Body of pancreas (tissue), 4 donors: ENCODE results near the gene ALPL. TPM values are rescaled to one million over a fixed set of nuclear protein-coding genes. Genes with fewer than 3 reads are reported as not detected.

Experiments
- ATAC-seq: fragments of 150-250 bp; one replicate; pipeline ENCODE4 v1.9.1; 2016
- DNase-seq, 4 donors: peaks; one replicate each; pipeline ENCODE4 v3.0.0-alpha.2; 2019
- H3K27ac ChIP-seq, 4 donors: fragments of 200-600 bp; sonication (generic); 1 replicate in 3 of 4; 2 replicates in 1 of 4; pipeline versions ENCODE4 v1.5.1 to v1.6.1; 2016 to 2019; ENCODE audit warnings: mild to moderate bottlenecking in 1 of 4, mixed read lengths in 1 of 4, moderate library complexity in 1 of 4
- H3K27me3 ChIP-seq, 2 donors: fragments of 200-600 bp; sonication (generic); one replicate each; pipeline ENCODE4 v1.6.0; 2016; ENCODE audit warnings: mild to moderate bottlenecking in 1 of 2
- H3K36me3 ChIP-seq, 2 donors: fragments of 200-600 bp; sonication (generic); replicated peaks in 1 of 2; 2 replicates each; pipeline ENCODE4 v1.5.1; 2016; ENCODE audit warnings: low read depth in 2 of 2; ENCODE audit not compliant: insufficient read depth in 1 of 2
- H3K4me1 ChIP-seq: fragments of 200-600 bp; sonication (generic); one replicate; pipeline ENCODE4 v1.6.0; 2016
- H3K4me3 ChIP-seq, 2 donors: fragments of 200-600 bp; sonication (generic); 1 replicate in 1 of 2; 2 replicates in 1 of 2; pipeline ENCODE4 v1.5.1; 2016 to 2019
- H3K9me3 ChIP-seq, 3 donors: fragments of 200-600 bp; sonication (generic); 1 replicate in 2 of 3; 2 replicates in 1 of 3; pipeline ENCODE4 v1.5.1; 2016
- POLR2A ChIP-seq, 3 donors: fragments of 450-650 bp; IDR thresholded peaks; one replicate each; pipeline ENCODE4 v1.6.1; 2016; ENCODE audit warnings: antibody characterized with exemption in 3 of 3, mild to moderate bottlenecking in 2 of 3
- WGBS, 2 donors: methylation state at CpG; one replicate each; pipeline ENCODE4 v1.1.5; 2017; 5-methylcytosine and 5-hydroxymethylcytosine counted together
- intact Hi-C: fragments of 100-400 bp; cut with DNase I; formaldehyde crosslinking; loops from one replicate; pipeline ENCODE4 v1.15.1; 2023
- total RNA-seq, 2 donors: library from RNA; depleted of rRNA; stranded (reverse); fragments of >200 nt; gene quantifications; one replicate each; pipeline ENCODE4 v1.1.0, GENCODE V29; 2016
- TF ChIP-seq, protein P1 (sequence below), 7 experiments: fragments of 450-650 bp in 4 of 7; fragments of 200-600 bp in 3 of 7; sonication (generic) in 3 of 7; IDR thresholded peaks; one replicate each; pipeline ENCODE4 v1.5.1; 2016 to 2019; ENCODE audit warnings: antibody characterized with exemption in 7 of 7

Gene ALPL
- total RNA-seq, 2 donors from 2014 or later = 3.4 to 10.9 TPM

DNA sequence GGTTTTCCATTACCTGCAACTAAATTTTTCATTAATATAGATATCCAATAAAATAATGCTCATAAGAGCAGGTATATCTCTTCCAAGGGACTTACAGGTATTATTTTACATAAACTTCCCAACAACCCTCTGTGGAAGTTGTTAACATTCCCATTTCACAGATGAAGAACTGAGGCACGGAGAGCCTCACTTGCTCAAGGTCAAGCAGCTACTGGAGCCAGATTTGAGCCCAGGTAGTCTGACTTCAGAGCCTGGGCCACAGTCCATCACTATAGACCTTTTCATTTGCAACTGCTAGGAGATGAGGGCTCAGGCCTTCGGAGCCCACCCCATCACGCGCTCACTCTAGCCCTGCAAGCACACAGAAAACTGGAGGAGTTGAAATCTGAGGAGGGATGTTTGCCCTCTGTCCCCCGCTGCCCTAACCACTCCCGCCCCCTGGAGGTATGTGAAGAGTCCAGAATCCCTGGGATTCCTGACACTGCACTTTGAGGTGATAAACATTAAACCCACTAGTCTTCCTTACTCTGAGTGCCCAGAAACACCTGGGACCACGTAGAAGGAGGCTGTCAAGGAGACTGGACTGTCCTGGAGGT is 11.7 kb upstream of the ALPL start:
- Histone ChIP-seq H3K4me3 (no peak overlapping the region), H3K27me3 (no peaks in the 10 kb centered on the region), H3K9me3 (no peaks in the 10 kb centered on the region), H3K4me1 (no peaks in the 10 kb centered on the region), H3K36me3 (no peaks in the 10 kb centered on the region), H3K27ac (no peak overlapping the region)
- WGBS, 2 donors = 71 to 76% methylated on average over 6 to 7 of the region's 7 CpGs
- no peak for TF ChIP-seq POLR2A (IDR thresholded peaks at IDR 0.05)
- TF ChIP-seq, protein P1, sequence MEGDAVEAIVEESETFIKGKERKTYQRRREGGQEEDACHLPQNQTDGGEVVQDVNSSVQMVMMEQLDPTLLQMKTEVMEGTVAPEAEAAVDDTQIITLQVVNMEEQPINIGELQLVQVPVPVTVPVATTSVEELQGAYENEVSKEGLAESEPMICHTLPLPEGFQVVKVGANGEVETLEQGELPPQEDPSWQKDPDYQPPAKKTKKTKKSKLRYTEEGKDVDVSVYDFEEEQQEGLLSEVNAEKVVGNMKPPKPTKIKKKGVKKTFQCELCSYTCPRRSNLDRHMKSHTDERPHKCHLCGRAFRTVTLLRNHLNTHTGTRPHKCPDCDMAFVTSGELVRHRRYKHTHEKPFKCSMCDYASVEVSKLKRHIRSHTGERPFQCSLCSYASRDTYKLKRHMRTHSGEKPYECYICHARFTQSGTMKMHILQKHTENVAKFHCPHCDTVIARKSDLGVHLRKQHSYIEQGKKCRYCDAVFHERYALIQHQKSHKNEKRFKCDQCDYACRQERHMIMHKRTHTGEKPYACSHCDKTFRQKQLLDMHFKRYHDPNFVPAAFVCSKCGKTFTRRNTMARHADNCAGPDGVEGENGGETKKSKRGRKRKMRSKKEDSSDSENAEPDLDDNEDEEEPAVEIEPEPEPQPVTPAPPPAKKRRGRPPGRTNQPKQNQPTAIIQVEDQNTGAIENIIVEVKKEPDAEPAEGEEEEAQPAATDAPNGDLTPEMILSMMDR (IDR thresholded peaks at IDR 0.05) = no peak
- DNase-seq (no peak), ATAC-seq (no peak)
- intact Hi-C loops = no loop called here

- TF ChIP-seq, protein P1 (IDR thresholded peaks at IDR 0.05) = no peak
- no peak for TF ChIP-seq POLR2A (IDR thresholded peaks at IDR 0.05)
These were observed 9.8 kb upstream of the ALPL start for GRCh38 chr1:21499283-21499950.

DNA sequence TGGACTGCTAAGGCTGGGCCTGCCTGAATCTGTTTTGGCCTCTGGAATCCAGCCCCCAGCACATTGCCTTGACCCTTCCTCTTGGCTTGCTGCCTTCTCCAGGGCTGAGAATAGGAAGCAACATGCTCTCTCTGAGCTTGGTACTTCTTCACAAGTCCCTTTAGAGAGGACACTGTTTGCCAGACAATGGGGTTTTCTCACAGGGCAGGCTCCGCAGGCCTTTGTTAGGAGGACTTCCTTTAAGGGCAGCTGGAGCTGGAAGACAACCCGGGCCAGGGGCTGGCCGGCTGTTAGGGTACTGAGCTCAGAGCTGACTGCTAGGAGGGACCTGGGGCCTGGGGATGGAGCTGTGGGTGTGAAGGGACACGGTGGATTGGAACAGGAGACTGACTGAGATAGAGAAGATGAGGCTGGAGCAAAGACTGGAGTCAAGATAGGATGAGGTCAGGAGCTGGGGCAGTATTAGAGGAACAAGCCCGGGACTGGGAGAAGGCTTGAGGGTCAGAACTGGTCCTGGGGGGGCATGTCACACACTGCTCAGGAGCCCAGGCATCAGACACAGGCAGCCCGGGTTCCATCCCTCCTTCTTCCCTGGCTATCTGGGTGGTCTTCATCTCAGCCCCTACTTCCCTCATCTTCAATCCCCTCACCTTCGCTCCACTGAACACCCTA is 5.4 kb upstream of the ALPL start:
- Histone ChIP-seq H3K36me3 (no peaks in the 10 kb centered on the region), H3K9me3 (no peaks in the 10 kb centered on the region), H3K27ac (no peak overlapping the region), H3K27me3 (peaks cover 0 to 5% of the 10 kb centered on the region in 2 donors), H3K4me1 (peaks cover 5% of the 10 kb centered on the region), H3K4me3 (no peak overlapping the region)
- no peak for DNase-seq
- intact Hi-C loops = no loop called here
- ATAC-seq = no peak
- no peak for TF ChIP-seq POLR2A (IDR thresholded peaks at IDR 0.05)
- TF ChIP-seq, protein P1 (IDR thresholded peaks at IDR 0.05) = no peak
- WGBS, 2 donors = 66% methylated on average over 6 to 7 of the region's 7 CpGs

More at GRCh38 chr1:21499283-21499950, 9.8 kb upstream of the ALPL start:
- Histone ChIP-seq H3K4me3 (no peak overlapping the region), H3K36me3 (no peaks in the 10 kb centered on the region), H3K4me1 (no peaks in the 10 kb centered on the region), H3K27me3 (no peaks in the 10 kb centered on the region), H3K27ac (no peak overlapping the region), H3K9me3 (no peaks in the 10 kb centered on the region)
- no peak for DNase-seq
- intact Hi-C loops = no loop called here
- 94 to 95% methylated on average over 1 of the region's 1 CpG for WGBS, 2 donors
- ATAC-seq = no peak

GRCh38 chr1:21506804-21507203 is 2.4 kb upstream of the ALPL start:
- no peak for DNase-seq
- intact Hi-C loops = no loop called here

More at GRCh38 chr1:21506804-21507203, 2.4 kb upstream of the ALPL start:
- no peak for ATAC-seq
- no peak overlapping the region for H3K4me3 ChIP-seq
- TF ChIP-seq, protein P1 (IDR thresholded peaks at IDR 0.05) = no peak
- TF ChIP-seq POLR2A (IDR thresholded peaks at IDR 0.05) = no peak
- no peaks in the 10 kb centered on the region for H3K9me3 ChIP-seq
- 42 to 54% methylated on average over 3 to 4 of the region's 4 CpGs for WGBS, 2 donors
- no peaks in the 10 kb centered on the region for H3K36me3 ChIP-seq
- no peak overlapping the region for H3K27ac ChIP-seq
- H3K27me3 ChIP-seq = peaks cover 0 to 11% of the 10 kb centered on the region in 2 donors
- peaks cover 12% of the 10 kb centered on the region for H3K4me1 ChIP-seq
